HG03097 (cell line): ENCODE results near the gene FBN1.

Source experiments
- ATAC-seq: cut with Tn5 transposase; IDR thresholded peaks from one replicate; pipeline ENCODE4 v1.9.1; 2021; ENCODE audit not compliant: unreplicated experiment, low FRiP score

The FBN1 gene

GRCh38 chr15:48653216-48653615, 7.7 kb upstream of the FBN1 start:
- no peak for ATAC-seq

DNA sequence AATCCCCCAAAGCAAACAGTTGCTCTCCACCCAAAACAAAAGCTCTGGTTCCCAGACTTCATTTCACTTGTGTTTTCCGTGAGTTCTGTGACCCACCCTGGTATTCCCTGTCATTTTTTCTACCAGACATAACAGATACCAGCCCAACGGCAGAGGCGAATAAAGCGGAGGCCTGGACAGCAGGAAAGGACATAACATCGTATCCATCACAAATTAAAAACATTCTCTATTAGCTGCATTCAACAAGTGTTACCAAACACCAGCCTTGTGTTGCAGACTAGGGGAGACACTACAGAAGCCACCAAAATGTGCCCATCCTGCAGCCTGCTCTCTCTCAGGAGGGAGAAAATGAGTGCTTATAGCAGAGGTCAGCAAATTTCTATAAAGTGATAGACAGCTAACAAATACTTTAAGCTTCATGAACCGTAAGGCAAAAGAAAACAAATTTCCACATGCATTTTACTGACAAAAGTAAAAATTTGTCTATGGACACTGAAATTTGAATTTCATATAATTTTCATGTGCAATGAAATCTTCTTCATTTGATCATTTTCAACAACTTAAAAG, 7.1 kb upstream of the FBN1 start:
- ATAC-seq = no peak

GRCh38 chr15:48650931-48651330, 5.4 kb upstream of the FBN1 start:
- no peak for ATAC-seq

GRCh38 chr15:48647962-48648361, 2.5 kb upstream of the FBN1 start:
- no peak for ATAC-seq

GRCh38 chr15:48646331-48646730, 822 bp upstream of the FBN1 start:
- ATAC-seq = no peak

GRCh38 chr15:48644827-48645557, 517 bp downstream of the FBN1 start:
- peak; percentile 30 for ATAC-seq

DNA sequence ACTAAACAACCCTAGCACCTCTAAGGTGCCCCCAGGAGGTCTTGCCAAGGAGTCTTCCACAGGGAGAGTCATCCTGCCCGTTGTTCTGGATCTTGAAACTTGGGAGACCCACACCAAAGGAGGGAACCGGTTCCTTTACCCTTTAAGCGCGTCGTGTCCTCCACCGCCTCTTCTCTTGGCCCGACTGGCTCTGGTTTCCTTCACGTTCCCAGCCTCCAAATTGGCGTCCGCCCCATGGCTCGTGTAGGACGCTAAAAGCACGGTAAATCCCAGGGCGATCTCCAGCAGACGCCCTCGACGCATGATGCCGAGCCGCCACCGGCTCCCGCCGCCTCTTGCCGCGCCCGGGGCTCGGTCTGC, 1.1 kb downstream of the FBN1 start:
- no peak for ATAC-seq

DNA sequence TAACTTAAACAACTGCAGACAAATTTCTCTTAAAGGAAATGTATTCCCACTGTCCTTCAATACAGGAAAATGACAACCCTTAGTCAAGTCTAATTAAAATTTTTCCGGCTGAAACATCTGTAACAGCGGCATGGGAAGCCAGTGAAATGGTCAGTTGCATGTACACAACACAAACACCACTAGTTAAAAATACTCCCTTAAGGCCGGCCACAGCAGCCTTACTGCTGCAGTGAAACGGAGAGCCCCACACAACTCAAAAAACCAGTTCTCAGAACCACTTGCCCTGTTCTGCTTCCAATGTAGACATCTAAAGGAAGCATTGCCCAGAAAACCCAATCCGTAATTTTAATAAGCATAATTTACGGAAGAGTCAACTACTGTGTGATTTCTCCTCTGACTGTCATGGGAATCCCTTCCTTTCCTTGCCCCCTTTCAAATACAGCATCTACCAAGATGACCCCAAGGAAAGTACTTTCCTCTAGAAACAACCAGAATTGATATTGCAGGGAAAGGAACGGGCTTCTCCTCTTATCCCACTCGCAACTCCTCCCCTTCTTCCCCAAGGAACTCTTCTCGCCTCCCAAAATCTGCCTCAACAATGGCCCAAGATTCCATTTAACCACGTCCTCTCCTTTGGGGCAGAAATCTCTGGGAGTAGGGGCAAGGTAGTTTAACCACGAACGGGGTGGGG, 1.6 kb downstream of the FBN1 start:
- ATAC-seq = no peak

DNA sequence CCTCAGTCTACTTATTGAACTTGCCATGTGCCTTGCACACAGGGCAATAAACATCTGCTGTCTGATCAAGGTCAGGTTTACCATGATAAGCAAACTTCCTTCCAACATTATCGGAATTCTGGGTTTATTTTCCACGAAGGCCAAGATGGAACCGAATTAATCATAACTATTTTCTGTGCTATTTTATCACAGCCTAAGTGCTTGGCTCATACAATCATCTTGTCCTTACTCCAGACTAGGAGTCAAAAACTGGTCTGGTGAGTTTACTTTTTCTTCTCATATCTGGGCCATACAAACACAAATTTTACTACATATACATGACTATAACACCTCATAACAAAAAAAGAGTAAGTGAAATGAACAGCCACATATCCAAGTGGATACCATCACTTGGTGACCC, 2.3 kb downstream of the FBN1 start:
- ATAC-seq = no peak

DNA sequence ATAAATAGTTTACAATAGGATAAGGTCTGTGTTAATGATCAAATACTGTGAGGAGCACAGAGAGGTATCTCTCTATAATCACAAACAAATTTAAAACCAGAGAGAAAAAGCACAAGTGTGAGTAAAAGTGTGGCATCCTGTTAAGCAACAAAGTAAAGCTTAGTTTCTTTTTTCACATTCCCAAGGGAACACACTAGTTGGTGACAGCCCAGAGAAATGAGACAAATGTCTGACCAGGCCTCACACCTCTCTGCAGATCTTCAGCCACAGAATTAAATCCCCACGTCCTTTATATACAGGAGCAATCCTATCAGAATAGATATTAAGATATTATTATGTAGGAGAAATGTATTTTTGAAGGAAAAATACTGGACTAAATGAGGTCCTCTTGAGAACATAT, 2.7 kb downstream of the FBN1 start:
- ATAC-seq = no peak

DNA sequence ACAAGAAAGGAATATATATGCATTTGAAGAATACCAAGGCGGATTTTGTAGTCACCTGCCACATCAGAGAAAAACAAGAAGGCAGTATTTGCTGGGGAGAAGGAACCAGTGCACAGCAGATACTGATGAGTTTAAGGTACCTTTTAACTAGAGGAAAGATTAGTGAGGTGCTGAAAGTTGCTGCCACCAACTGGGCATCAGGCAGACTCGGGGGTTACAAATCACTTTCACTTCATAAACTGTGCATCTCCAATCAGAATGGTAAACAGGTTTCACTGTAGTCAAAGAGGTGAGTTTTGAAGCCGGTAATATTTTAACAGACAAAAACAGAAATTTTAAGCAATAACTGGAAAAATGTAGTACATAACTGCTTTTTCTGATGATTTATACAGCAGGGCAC, 4.1 kb downstream of the FBN1 start:
- no peak for ATAC-seq

- no peak for ATAC-seq
Measured at GRCh38 chr15:48638963-48639362, 6.5 kb downstream of the FBN1 start.

DNA sequence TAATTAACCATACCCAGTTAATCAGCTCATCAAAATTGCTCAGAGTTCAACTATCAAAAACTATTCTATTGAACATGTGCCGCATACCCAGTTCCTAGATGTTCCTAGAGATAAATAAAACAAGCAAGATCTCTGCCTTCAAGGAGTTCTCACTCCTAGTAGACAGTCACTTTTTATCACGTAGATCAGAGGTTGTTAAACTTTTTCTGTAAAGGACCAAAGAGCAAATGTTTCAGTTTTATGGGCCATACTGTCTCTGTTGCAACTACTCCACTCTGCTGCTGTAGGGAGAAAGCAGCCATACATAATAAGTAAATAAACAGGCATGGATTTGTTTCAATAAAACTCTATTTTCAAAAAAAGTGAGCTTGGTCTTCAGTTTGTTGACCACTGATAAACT, 7.9 kb downstream of the FBN1 start:
- ATAC-seq = no peak

GRCh38 chr15:48636511-48636910, 9.0 kb downstream of the FBN1 start:
- ATAC-seq = no peak

DNA sequence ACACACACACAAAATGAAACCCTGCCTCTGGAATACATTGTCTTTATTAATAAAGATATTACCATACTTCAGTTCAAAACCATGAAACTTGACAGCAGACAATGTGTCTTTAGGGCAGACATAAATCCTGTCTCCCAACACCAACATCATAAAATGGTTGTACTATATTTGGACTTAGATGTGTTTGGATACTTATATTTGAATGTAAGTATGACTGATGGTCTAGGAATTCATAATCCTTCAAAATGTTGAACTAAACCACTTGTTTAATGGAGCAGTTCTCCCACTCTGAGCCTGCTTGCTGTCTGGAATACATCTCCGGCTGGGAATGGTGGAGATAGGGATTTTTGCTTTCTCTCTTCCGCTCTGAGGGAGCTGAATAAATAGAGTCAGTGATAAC, 10.6 kb downstream of the FBN1 start:
- no peak for ATAC-seq

DNA sequence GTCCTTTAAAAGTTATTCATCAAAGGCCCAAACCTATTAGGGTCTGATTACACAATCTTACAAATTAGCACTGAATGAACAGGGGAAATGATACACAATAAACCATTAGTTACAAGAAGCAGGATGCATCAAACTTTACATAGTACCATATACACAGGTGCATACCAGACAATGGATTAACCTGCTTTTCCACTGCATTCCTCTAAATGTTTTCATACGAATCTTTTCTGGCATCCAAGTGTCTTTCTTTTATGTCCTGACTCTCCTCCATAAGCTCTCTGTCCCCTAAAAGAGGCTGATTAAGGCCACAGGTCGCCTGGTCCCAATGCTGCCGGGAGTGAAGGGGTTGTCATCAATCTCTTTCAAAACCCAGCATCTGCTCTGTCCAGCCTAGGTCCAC, 11.4 kb downstream of the FBN1 start:
- ATAC-seq = no peak

DNA sequence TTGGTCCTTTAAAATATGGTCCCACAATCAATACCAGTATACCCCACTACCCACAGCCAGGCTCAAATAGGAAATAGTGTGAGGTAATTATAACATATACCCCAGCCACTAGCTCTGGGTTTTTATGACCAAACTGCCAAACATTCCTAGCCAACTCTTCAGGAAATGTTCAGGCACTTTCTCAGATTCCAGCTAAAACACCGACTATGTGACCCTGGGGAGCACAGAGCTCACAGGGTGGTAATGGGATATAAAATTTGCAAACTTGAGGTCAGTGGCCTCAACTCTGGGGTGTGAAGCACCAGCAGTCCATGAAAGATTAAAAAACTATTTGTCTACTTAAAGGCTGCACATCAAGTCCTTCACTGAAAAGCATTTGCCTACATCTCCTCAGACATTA, 12.9 kb downstream of the FBN1 start:
- no peak for ATAC-seq

DNA sequence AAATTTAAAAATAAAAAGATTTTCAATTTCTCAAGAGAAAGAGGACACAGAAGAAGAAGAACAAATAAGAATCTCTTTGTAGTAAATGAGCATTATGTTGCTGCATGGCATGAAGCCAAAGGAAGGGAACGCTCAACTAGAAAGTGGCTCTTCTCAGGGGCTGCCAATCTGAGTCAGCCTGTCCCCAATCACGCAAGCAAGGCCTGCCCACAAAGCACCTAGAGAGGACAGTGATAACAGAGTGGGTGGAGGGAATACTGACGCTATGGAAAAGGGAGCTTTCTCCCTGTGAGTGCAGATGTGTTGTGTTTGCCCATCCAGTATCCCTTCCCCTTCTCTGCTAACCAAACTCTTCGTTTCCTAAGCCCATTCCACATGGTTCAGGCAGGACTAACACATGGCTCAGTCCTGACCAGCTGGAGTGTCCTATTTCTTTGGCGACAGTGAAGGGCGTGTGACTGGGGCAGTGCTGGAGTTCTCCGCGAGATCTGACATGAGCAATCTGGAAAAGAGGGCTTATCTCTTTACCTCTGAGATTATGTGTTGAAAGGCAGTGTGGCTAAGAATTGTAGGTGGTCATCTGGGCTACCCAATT, 14.2 kb downstream of the FBN1 start:
- ATAC-seq = no peak

DNA sequence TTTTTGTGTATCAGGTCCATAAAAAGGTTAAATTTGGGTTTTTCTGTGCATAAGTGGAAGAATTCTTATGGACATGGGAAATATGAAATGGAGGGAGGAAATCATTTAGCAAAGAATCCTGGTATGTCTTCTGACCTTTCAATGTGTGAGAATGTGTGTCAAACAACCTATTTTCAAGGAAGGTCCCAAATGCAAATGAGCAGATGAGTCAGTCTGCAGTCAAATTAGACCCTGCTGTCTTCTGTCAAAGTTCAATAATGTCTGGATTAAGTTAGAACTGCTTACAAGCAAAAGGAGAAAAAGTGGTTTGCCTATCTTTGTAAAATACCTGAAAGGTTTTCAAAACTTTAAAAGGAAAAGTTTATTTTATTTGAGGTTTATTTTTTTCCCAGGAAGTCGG, 15.3 kb downstream of the FBN1 start:
- no peak for ATAC-seq

DNA sequence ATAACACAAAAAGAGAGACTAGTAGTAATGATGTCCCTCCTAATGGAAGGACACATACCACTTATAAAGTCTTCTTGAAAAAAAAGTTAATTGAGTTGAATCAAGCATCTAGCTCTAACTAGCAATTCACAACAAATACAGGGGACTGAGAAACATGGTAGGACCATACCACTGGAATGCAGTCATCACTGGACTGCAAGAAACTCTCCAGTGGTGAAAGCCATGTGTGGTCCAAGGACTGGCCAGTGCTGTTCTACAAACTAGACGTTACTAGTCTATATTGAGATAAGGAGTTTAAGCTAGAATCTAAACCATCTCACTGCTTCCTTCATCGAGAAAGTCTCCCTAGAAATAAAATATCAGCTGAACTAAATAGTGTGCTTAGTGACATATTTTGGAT, 16.7 kb downstream of the FBN1 start:
- ATAC-seq = no peak

DNA sequence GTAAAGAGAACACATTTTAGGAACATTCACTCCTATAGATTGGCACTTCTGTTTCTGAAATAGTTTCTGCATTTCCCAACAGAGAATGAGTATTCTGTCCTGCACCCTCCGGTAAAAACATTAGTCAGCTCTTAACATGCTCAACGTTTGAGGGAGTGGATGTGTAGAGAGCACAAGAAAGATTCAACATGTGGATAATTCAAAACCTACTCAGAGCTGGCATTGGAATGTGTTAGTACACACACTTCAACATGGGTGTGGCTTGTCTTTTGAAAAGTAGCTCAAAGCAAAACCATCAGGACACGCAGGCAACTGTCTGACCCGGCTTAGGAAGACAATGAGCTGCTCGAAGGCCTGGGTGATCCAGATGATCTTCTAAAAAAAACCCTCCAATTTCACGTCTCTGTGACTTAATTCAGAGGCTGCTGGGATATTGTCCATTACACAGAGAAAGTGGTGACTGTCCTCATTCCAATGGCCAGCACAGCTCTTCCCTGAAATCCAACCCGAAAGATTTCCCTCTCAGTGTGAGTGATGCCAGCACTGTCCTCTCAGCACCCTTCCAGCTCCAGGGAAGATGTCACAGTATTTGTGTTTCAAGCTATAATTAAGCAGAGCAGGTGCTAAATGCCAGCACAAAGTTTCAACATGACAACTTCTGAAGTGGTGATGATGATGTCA, 18.1 kb downstream of the FBN1 start:
- ATAC-seq = no peak
